ENCODE measurements around the gene L1CAM. TPM values are rescaled to one million over a fixed set of nuclear protein-coding genes. Genes with fewer than 3 reads are reported as not detected.

The L1CAM gene
- total and polyA plus RNA-seq, 2 experiments from 2014 or later, result 0.86 to 1.5 TPM

DNA sequence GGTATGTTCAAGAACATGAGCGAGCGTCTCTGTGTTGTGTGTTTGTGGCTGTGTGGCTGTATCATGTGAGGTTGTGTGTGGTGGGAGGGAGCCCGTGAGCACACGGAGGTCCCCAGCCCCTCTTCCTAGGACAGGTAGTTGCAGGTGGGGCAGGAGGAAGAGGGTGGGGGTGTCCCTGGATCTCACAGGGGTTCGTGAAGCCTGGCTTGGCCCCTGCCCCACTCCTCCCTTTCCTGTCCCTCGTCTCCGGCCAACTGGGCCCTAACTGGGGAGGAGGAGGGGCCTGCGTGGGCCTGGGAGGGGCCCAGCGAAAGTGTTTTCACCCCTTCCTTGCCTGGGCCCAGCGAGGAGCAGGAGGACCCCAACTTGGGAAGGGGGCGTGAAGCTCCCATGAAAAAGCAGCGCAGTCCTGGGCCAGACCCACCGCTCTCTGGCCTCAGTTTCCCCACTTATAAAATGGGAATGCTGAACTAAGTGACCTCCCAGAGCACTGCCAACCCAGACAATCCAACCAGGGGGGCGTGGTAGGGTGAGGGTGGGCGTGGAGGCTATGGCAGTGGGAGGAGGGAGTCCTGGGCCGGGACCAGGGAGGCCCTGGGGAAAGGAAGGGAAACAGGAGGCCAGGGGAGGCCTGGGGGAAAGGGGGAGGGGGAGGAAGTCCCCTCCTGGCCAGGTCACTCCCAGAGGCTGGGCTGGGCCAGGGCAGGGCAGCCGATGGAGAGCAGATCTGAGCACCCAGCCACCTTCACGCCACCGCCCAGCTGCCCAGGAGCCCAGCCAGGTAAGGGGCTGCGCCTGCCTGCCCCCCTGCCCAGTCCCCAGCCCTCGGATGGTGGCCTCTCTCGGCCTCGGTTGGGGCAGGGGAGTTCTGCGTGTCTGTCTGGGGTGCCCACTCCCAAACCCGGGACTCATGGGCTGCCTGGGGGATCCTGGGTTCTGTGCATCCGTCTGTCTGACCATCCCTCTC lies 18.3 kb upstream of the L1CAM start, which contains the start of gene AVPR2:
TSS of gene AVPR2 (plus strand) at position 683 of the 967 bp plus-strand sequence. CDS start 473 bp downstream, outside the sequence.
- no peak within 1 kb of the TSS for H3K4me3 ChIP-seq
- no peaks in the 10 kb centered on the region for H3K9me3 ChIP-seq (ENCODE audit: low read depth)
- no peaks in the 10 kb centered on the region for H3K4me1 ChIP-seq (ENCODE audit: low read depth)
- no peak for DNase-seq (ENCODE audit: low read depth in 1 of 2, low spot score in 1 of 2)
- no peaks in the 10 kb centered on the region for H3K36me3 ChIP-seq
- no peaks in the 10 kb centered on the region for H3K27me3 ChIP-seq
- H3K27ac ChIP-seq, result no peak within 1 kb of the TSS
- TF ChIP-seq, protein P1, sequence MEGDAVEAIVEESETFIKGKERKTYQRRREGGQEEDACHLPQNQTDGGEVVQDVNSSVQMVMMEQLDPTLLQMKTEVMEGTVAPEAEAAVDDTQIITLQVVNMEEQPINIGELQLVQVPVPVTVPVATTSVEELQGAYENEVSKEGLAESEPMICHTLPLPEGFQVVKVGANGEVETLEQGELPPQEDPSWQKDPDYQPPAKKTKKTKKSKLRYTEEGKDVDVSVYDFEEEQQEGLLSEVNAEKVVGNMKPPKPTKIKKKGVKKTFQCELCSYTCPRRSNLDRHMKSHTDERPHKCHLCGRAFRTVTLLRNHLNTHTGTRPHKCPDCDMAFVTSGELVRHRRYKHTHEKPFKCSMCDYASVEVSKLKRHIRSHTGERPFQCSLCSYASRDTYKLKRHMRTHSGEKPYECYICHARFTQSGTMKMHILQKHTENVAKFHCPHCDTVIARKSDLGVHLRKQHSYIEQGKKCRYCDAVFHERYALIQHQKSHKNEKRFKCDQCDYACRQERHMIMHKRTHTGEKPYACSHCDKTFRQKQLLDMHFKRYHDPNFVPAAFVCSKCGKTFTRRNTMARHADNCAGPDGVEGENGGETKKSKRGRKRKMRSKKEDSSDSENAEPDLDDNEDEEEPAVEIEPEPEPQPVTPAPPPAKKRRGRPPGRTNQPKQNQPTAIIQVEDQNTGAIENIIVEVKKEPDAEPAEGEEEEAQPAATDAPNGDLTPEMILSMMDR (IDR thresholded peaks at IDR 0.05; ENCODE audit: low read depth, low read length), result no peak

GRCh38 chrX:153903238-153903980 lies 17.4 kb upstream of the L1CAM start:
- TF ChIP-seq, protein P1 (IDR thresholded peaks at IDR 0.05; ENCODE audit: low read depth, low read length), result no peak
- Histone ChIP-seq H3K9me3 (ENCODE audit: low read depth) (no peaks in the 10 kb centered on the region), H3K36me3 (no peaks in the 10 kb centered on the region), H3K4me3 (no peak overlapping the region), H3K27me3 (no peaks in the 10 kb centered on the region), H3K4me1 (ENCODE audit: low read depth) (no peaks in the 10 kb centered on the region), H3K27ac (no peak overlapping the region)
- no peak for DNase-seq (ENCODE audit: low read depth in 1 of 2, low spot score in 1 of 2)

DNA sequence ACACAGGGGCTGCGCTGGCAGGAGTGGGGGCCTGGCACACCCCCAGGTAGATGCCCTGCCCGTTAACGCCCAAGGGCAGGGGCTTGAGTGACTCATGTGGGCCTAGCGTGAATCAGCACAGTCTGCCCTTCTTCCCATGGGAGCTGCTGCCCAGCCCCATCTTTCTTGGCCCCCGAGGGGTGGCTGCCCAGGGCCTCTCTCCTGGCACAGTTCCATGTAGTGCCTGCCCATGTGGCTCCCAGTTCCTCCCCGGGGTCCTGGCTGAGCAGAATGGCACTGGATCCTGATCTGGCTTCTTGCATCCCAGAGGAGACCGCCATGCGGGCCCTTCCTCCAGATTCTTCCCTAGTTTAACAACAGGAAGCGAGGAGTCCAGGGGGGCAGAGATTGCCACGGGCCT lies 16.4 kb upstream of the L1CAM start:
- DNase-seq (ENCODE audit: low read depth in 1 of 2, low spot score in 1 of 2), result no peak
- H3K4me1 ChIP-seq (ENCODE audit: low read depth), result no peaks in the 10 kb centered on the region
- no peaks in the 10 kb centered on the region for H3K9me3 ChIP-seq (ENCODE audit: low read depth)
- H3K4me3 ChIP-seq, result no peak overlapping the region
- no peak overlapping the region for H3K27ac ChIP-seq
- no peaks in the 10 kb centered on the region for H3K27me3 ChIP-seq
- TF ChIP-seq, protein P1 (IDR thresholded peaks at IDR 0.05; ENCODE audit: low read depth, low read length), result no peak
- no peaks in the 10 kb centered on the region for H3K36me3 ChIP-seq

DNA sequence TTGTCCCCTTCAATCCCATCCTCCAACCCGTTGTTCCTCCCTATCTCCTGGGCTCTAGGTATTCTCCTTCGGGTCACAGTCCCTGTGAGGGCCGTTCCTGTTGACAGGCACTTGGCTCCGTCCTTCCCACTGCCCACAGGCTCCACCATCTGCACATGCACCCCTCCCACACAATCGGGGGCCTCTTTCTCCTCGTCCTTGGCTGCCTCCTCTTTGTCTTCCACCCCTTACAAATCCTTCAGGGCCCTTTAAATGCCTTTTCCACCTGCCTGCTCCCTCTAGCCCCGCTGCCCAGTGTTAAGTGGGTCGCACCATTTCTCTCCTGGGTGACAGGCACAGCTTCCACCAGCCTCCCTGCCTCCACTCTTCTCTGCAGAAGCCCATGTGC lies 15.8 kb upstream of the L1CAM start:
- Histone ChIP-seq H3K4me3 (no peak overlapping the region), H3K4me1 (ENCODE audit: low read depth) (no peaks in the 10 kb centered on the region), H3K27me3 (no peaks in the 10 kb centered on the region), H3K27ac (no peak overlapping the region), H3K9me3 (ENCODE audit: low read depth) (no peaks in the 10 kb centered on the region), H3K36me3 (no peaks in the 10 kb centered on the region)
- TF ChIP-seq, protein P1 (IDR thresholded peaks at IDR 0.05; ENCODE audit: low read depth, low read length), result no peak
- DNase-seq (ENCODE audit: low read depth in 1 of 2, low spot score in 1 of 2), result no peak

DNA sequence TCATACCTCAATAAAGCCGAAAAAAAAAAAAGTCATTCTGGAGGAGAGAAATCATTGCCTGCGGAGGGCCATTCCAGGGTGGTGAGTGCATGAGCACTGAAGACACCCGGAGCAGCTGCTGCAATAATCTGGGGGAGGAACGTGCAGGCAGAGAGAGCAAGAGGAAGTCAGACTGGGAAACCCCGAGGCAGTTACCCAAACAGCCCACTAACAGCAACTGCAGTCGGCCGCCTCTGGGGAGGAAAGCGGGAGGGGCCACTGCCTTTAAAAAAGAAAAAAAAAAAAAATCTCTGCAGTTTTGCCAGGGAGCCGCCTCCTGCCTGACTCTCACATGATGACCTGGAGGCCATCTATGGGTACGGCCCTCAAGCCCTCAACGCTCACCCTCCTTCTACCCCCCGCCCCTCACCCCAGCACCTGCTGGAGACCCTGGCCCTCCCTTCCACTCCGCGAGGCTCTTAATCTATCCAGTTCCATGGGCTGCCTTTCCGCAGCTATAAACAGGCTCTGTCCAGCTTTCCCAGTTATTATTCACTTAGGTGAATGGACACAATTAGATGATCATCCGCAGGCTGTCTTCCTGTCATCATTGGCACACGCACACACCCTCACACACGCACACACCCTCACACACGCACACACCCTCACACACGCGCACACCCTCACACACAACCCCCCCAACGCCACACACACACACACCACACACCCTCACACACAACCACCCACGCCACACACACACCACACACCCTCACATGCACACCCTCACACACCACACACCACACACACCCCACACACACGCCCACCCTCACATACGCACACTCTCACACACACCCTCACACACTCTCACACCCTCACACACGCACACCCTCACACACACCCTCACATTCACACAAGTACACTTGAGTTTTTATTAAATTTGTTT lies 15.1 kb upstream of the L1CAM start:
- H3K27ac ChIP-seq, result no peak overlapping the region
- DNase-seq (ENCODE audit: low read depth in 1 of 2, low spot score in 1 of 2), result peak; percentile 46 to 91
- no peak overlapping the region for H3K4me3 ChIP-seq
- no peaks in the 10 kb centered on the region for H3K9me3 ChIP-seq (ENCODE audit: low read depth)
- no peaks in the 10 kb centered on the region for H3K27me3 ChIP-seq
- TF ChIP-seq, protein P1 (IDR thresholded peaks at IDR 0.05; ENCODE audit: low read depth, low read length), result no peak
- no peaks in the 10 kb centered on the region for H3K36me3 ChIP-seq
- no peaks in the 10 kb centered on the region for H3K4me1 ChIP-seq (ENCODE audit: low read depth)
